ENCODE results near the gene ABHD8. TPM values are rescaled to one million over a fixed set of nuclear protein-coding genes. Genes with fewer than 3 reads are reported as not detected.

The ABHD8 gene
- total RNA-seq, 1 experiment from 2014 or later = 5.2 TPM

DNA sequence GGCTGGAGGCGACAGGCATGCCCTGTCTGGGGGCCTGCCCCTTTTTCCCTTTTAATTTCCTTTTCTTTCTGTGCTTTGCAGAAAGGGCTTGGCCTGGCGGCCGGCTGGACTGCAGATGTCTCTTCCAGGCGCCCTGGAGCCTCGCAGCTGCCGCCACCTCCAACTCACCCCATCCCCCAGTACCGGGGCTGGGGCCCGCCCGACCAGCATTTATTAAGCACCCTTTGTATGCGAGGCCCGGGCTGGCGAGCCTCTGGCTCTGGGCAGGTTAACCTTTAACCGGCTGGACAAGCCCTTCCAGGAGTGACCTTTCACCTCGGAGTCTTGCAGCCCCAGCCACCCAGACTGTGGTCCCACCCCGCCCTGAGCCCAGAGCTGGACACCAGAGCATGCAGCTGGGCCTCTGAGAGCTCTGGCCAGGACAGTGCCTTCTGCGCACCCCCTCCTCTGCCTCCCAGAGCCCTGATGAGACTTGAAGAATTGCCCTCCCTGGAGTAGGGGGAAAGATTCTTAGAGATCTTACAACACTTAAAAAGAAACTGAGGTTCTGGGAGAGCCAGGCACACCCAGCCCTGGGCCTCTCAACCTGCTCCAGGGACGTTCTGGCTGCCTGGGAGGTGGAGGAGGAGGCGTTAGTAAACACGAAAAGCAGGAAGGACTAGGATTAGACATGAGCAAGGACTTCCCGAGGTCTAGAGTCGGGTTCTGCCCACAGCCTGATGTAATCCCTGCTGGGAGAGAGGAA lies 56.4 kb downstream of the ABHD8 start:
- Histone ChIP-seq H2AFZ (ENCODE audit: low read depth, low read length, poor library complexity, severe bottlenecking) (no peak overlapping the region), H3K4me1 (ENCODE audit: control insufficient read depth in 1 of 2, insufficient read depth in 2 of 2, low read length in 2 of 2) (peaks cover 50 to 70% of the 10 kb centered on the region in 2 experiments), H4K20me1 (ENCODE audit: insufficient read depth) (no peaks in the 10 kb centered on the region), H3K9me2 (ENCODE audit: insufficient read depth) (no peaks in the 10 kb centered on the region), H3K9me3 (ENCODE audit: control insufficient read depth in 1 of 2, insufficient read depth in 1 of 2, low read depth in 1 of 2, low read length in 2 of 2) (no peaks in the 10 kb centered on the region), H3K9ac (ENCODE audit: low read length) (peak overlapping the region; percentile 67), H3K27me3 (ENCODE audit: insufficient read depth, low read length) (no peaks in the 10 kb centered on the region), H3K27ac (ENCODE audit: low read depth, low read length) (peak overlapping the region; percentile 80), H3K4me3 (replicated peaks in 1 of 2; ENCODE audit: low read depth in 1 of 2, low read length in 2 of 2) (peak overlapping the region; percentile 39 to 55), H3K36me3 (ENCODE audit: control insufficient read depth in 1 of 2, insufficient read depth in 2 of 2, low read length in 2 of 2) (no peaks in the 10 kb centered on the region), H3K4me2 (ENCODE audit: low read length) (peak overlapping the region; percentile 94), H3K79me2 (ENCODE audit: insufficient read depth, low read length) (peaks cover 31% of the 10 kb centered on the region)
- no peak for TF ChIP-seq ZNF274 (IDR thresholded peaks at IDR 0.05; ENCODE audit: low read depth, low read length)
- TF ChIP-seq, protein P1, sequence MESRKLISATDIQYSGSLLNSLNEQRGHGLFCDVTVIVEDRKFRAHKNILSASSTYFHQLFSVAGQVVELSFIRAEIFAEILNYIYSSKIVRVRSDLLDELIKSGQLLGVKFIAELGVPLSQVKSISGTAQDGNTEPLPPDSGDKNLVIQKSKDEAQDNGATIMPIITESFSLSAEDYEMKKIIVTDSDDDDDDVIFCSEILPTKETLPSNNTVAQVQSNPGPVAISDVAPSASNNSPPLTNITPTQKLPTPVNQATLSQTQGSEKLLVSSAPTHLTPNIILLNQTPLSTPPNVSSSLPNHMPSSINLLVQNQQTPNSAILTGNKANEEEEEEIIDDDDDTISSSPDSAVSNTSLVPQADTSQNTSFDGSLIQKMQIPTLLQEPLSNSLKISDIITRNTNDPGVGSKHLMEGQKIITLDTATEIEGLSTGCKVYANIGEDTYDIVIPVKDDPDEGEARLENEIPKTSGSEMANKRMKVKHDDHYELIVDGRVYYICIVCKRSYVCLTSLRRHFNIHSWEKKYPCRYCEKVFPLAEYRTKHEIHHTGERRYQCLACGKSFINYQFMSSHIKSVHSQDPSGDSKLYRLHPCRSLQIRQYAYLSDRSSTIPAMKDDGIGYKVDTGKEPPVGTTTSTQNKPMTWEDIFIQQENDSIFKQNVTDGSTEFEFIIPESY (IDR thresholded peaks at IDR 0.05; ENCODE audit: extremely low read depth, insufficient replicate concordance, low read length) = no peak
- ChIA-PET RAD21 (ENCODE audit: low non-redundant PET in 1 of 2, low total read pairs in 2 of 2, uncharacterized antibody in 2 of 2, unreplicated experiment in 2 of 2) (no interaction called here), POLR2A (no interaction called here), CTCF (no interaction called here)
- no TSS peak for BruUV-seq (replicated peaks)
- ATAC-seq = no peak; the same call in 1 of the 2 replicates
- no peak for DNase-seq (ENCODE audit: low read depth, low spot score)
- intact Hi-C loops (cut with micrococcal nuclease) = no loop called here

DNA sequence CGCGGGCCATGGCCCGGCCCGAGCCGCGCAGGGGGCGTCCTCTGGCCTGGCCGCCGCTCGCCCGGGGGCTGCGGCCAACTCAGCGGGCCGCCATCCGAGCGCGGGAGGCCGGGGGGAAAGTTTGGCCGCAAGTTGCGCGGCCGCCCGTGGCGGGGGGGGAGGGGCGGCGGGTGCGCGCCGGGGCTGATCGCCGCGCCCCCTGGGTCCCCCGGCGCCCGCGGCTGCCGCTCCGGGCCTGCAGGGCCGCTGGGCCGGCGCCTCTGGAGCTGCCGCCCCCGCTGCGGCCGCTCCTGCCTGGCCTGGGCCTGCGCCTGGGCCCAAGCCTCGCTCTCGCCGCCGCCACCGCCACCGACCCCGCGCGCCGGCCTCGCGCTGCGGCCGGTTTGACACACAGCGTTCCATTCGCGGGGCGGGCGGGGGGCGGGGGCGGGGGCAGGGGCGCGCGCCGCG lies 57.7 kb downstream of the ABHD8 start, which contains the start of gene NR2F6:
Gene NR2F6, minus strand, starts transcription at position 385 of the 450 bp plus-strand sequence. CDS start 699 bp downstream, outside the sequence.
- H3K4me2 ChIP-seq (ENCODE audit: low read length) = peak within 1 kb of the TSS; percentile 99
- BruUV-seq (replicated peaks) = no TSS peak
- DNase-seq (ENCODE audit: low read depth, low spot score) = no peak
- CTCF ChIA-PET = no interaction called here
- no peaks in the 10 kb centered on the region for H4K20me1 ChIP-seq (ENCODE audit: insufficient read depth)
- H3K4me1 ChIP-seq (ENCODE audit: control insufficient read depth in 1 of 2, insufficient read depth in 2 of 2, low read length in 2 of 2) = peaks cover 50 to 73% of the 10 kb centered on the region in 2 experiments
- TF ChIP-seq ZFX (IDR thresholded peaks at IDR 0.05) (peak; percentile 64), ELF1 (IDR thresholded peaks at IDR 0.05; ENCODE audit: borderline replicate concordance, low read depth) (no peak), POLR2A (IDR thresholded peaks at IDR 0.05; ENCODE audit: borderline replicate concordance, extremely low read depth, insufficient read depth, insufficient read length) (no peak), CEBPB (IDR thresholded peaks at IDR 0.05; ENCODE audit: low read depth) (no peak), EZH2 (IDR thresholded peaks at IDR 0.05) (no peak), POLR2AphosphoS5 (IDR thresholded peaks at IDR 0.05; ENCODE audit: low read depth, low read length) (peak; percentile 59), JUND (IDR thresholded peaks at IDR 0.05) (no peak), EZH2phosphoT487 (IDR thresholded peaks at IDR 0.05; ENCODE audit: borderline replicate concordance) (no peak)
- H3K4me3 ChIP-seq (replicated peaks in 1 of 2; ENCODE audit: low read depth in 1 of 2, low read length in 2 of 2) = peak within 1 kb of the TSS; percentile 87 to 94
- H3K27me3 ChIP-seq (ENCODE audit: insufficient read depth, low read length) = no peaks in the 10 kb centered on the region
- intact Hi-C loops (cut with micrococcal nuclease) = no loop called here
- ATAC-seq = peak; percentile 4
- H3K79me2 ChIP-seq (ENCODE audit: insufficient read depth, low read length) = peaks cover 42% of the 10 kb centered on the region
- peak within 1 kb of the TSS; percentile 91 for H3K27ac ChIP-seq (ENCODE audit: low read depth, low read length)
- no peaks in the 10 kb centered on the region for H3K9me2 ChIP-seq (ENCODE audit: insufficient read depth)
- H3K9me3 ChIP-seq (ENCODE audit: control insufficient read depth in 1 of 2, insufficient read depth in 1 of 2, low read depth in 1 of 2, low read length in 2 of 2) = no peaks in the 10 kb centered on the region
- peak within 1 kb of the TSS; percentile 86 for H3K9ac ChIP-seq (ENCODE audit: low read length)
- RAD21 ChIA-PET (ENCODE audit: low non-redundant PET in 1 of 2, low total read pairs in 2 of 2, uncharacterized antibody in 2 of 2, unreplicated experiment in 2 of 2) = no interaction called here
- no peak within 1 kb of the TSS for H2AFZ ChIP-seq (ENCODE audit: low read depth, low read length, poor library complexity, severe bottlenecking)
- POLR2A ChIA-PET = no interaction called here
- H3K36me3 ChIP-seq (ENCODE audit: control insufficient read depth in 1 of 2, insufficient read depth in 2 of 2, low read length in 2 of 2) = peaks cover 0 to under 1% of the 10 kb centered on the region in 2 experiments; a peak in 1 of 4 replicates

Data from HCT116 (cell line).